Measurements from ENCODE around the gene LIN9. TPM values are rescaled to one million over a fixed set of nuclear protein-coding genes. Genes with fewer than 3 reads are reported as not detected.

LIN9 gene
- total and polyA plus RNA-seq, 2 experiments from 2014 or later = 11.8 to 16.9 TPM

GRCh38 chr1:226293553-226293920, 15.4 kb downstream of the LIN9 start (continued):
- TF ChIP-seq STAT1 (IDR thresholded peaks at IDR 0.05; ENCODE audit: unreplicated experiment) (no peak), ZNF331 (CRISPR knock-in tag; IDR thresholded peaks at IDR 0.05; ENCODE audit: low read depth) (no peak), REST (IDR thresholded peaks at IDR 0.05; ENCODE audit: unreplicated experiment) (no peak), CTCF (conservative IDR thresholded peaks at IDR 0.05; ENCODE audit: low read depth in 2 of 2) (no peak), EZH2 (IDR thresholded peaks at IDR 0.05; ENCODE audit: low read depth, unreplicated experiment) (no peak), EZH2phosphoT487 (IDR thresholded peaks at IDR 0.05; ENCODE audit: unreplicated experiment) (no peak), JUNB (IDR thresholded peaks at IDR 0.05; ENCODE audit: unreplicated experiment) (no peak)

- no peaks in the 10 kb centered on the region for H3K79me2 ChIP-seq (replicated peaks; ENCODE audit: insufficient read depth)
- H3K36me3 ChIP-seq (ENCODE audit: insufficient read depth) = peaks cover 33% of the 10 kb centered on the region
- no peaks in the 10 kb centered on the region; the same call in none of the 2 replicates for H4K20me1 ChIP-seq (replicated peaks; ENCODE audit: insufficient read depth)
- no peak for TF ChIP-seq REST (IDR thresholded peaks at IDR 0.05; ENCODE audit: unreplicated experiment)
- no peaks in the 10 kb centered on the region for H3K9me2 ChIP-seq (ENCODE audit: insufficient read depth)
- no peaks in the 10 kb centered on the region for H3K4me1 ChIP-seq (ENCODE audit: insufficient read depth)
- no peak overlapping the region for H3K4me2 ChIP-seq
- DNase-seq (ENCODE audit: low spot score) (no peak), ATAC-seq (no peak)
- no peak overlapping the region for H2AFZ ChIP-seq
- Mint-ChIP-seq H3K9me3 (no peaks in the 10 kb centered on the region), H3K27ac (no peak overlapping the region), H3K4me1 (no peaks in the 10 kb centered on the region), H3K4me3 (no peak overlapping the region), H3K27me3 (ENCODE audit: insufficient read depth, low read depth, poor library complexity) (peaks cover 3% of the 10 kb centered on the region), H3K36me3 (ENCODE audit: low read depth) (peaks cover 48% of the 10 kb centered on the region)
- no peaks in the 10 kb centered on the region for H3F3A ChIP-seq (replicated peaks; ENCODE audit: low read depth)
- H3K4me3 ChIP-seq = no peak overlapping the region
- H3K27ac ChIP-seq (ENCODE audit: low read depth) = no peak overlapping the region
- no peaks in the 10 kb centered on the region for H3K27me3 ChIP-seq (ENCODE audit: insufficient read depth)
These were observed 16.0 kb downstream of the LIN9 start for GRCh38 chr1:226292874-226293552.

Measured in GM23338 (cell line).